Esophagus (tissue), 2 donors: Measurements from ENCODE around the gene TFR2. TPM values are rescaled to one million over a fixed set of nuclear protein-coding genes. Genes with fewer than 3 reads are reported as not detected.

Experiments
- H3K27ac ChIP-seq, 2 donors: one replicate each; pipeline ENCODE4 v1.5.1; 2013; ENCODE audit warnings: low read depth in 2 of 2, mild to moderate bottlenecking in 2 of 2, inconsistent platforms in 1 of 2, low read length in 1 of 2, moderate library complexity in 1 of 2
- H3K27me3 ChIP-seq, 2 donors: one replicate each; pipeline ENCODE4 v1.6.1; 2013; ENCODE audit warnings: low read length in 2 of 2, control low read depth in 1 of 2, mild to moderate bottlenecking in 1 of 2; ENCODE audit not compliant: insufficient read depth in 2 of 2, control insufficient read depth in 1 of 2
- H3K36me3 ChIP-seq, 2 donors: one replicate each; pipeline ENCODE4 v1.6.1; 2013; ENCODE audit warnings: low read length in 1 of 2; ENCODE audit not compliant: control insufficient read depth in 2 of 2, insufficient read depth in 2 of 2
- H3K4me1 ChIP-seq, 2 donors: one replicate each; pipeline ENCODE4 v1.6.1; 2013; ENCODE audit warnings: low read length in 1 of 2; ENCODE audit not compliant: control insufficient read depth in 2 of 2, insufficient read depth in 2 of 2
- H3K4me3 ChIP-seq, 2 donors: one replicate each; pipeline ENCODE4 v1.5.1; 2013; ENCODE audit warnings: low read length in 2 of 2, mild to moderate bottlenecking in 2 of 2, low read depth in 1 of 2, moderate library complexity in 1 of 2
- H3K9me3 ChIP-seq, 2 donors: one replicate each; pipeline ENCODE4 v1.6.1; 2013; ENCODE audit warnings: mild to moderate bottlenecking in 2 of 2, low read depth in 1 of 2, low read length in 1 of 2, moderate library complexity in 1 of 2; ENCODE audit not compliant: control insufficient read depth in 2 of 2, insufficient read depth in 1 of 2
- WGBS, 2 donors: extraction: QIAGEN DNeasy Blood & Tissue Kit; methylation state at CpG; one replicate each; pipeline ENCODE4 v1.1.7; 2013; 5-methylcytosine and 5-hydroxymethylcytosine counted together
- polyA plus RNA-seq, 2 donors: library from polyadenylated mRNA; stranded (reverse); fragments of 200-250 nt; gene quantifications; one replicate each; pipeline ENCODE4 v1.2.3, GENCODE V29; 2013
- donor health status: healthy with polysubstance abuse.
- donor health status: Bipolar disorder and iron deficiency.

Gene TFR2
- polyA plus RNA-seq, 2 donors, result 0.41 to 0.53 TPM

DNA sequence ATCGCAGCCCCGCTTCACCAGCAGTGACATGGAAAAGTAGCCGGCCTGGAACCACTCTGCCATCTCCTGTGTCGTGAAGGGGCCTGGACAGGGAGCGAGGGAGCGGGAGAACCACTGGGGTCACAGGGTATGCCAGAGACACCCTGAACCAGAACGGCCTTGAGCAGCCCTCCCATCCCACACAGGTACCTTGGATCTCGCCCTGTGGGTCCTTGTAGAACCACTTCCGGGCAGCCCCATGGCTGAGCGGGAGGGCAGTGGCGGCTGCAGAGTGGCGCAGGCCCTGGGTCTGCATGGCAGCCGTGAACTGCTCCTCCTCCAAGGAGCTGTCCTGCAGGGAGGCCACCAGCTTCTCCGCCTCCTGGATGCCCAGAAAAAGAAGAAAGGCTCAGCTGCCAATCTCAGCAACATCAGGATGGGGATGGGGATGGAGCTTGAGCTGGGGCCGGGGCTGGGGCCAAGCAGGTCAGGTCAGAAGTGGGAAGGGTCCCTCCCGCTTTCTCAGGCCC lies 43.2 kb upstream of the TFR2 start:
- Histone ChIP-seq H3K27ac (no peak overlapping the region), H3K4me3 (no peak overlapping the region), H3K4me1 (peaks cover 4 to 5% of the 10 kb centered on the region in 2 donors), H3K9me3 (no peaks in the 10 kb centered on the region), H3K27me3 (no peaks in the 10 kb centered on the region), H3K36me3 (peaks cover 13 to 73% of the 10 kb centered on the region in 2 donors)
- WGBS, 2 donors, result 93 to 94% methylated on average over 16 of the region's 16 CpGs

DNA sequence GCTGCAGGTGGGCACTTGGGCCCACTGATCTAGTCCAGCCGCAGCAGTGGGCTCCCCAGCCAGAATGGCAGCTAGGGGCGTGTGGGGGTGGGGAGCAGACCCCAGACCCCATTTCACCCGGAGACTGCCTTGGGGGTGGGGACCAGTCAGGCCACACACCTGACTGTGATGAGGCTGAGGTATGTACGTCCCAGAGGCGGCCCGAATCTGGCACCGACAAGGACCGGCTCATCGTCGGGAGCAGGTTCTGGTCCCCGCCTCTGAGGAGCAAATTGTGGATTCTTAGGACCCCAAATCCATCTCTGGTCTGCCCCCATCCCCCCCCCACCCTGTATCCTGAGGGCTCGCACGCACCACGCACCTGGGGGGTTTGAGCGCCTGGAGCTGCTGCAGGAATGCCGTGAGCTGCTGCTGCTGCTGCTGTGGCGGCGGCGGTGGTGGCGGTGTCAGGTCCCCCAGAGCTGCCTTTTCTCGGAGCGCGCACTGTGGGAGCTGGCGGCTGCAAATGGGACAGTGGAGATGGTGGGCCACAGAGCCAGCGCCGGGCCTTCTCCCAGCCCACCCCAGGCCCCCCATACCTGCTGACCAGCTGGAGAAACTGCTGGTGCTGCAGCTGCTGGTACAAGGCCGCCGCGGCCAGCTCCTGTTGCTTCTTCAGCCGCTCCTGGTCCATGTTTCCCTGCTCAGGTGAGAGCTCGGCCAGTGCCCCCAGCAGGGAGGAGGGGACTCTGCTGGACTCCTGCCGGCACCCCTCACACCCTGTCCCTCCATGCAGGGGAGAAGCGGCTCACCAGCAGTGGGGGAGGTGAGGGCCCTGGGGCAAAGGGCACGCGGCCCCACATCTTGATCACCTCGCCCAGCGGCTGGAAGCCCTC lies 42.5 kb upstream of the TFR2 start:
- Histone ChIP-seq H3K27ac (no peak overlapping the region), H3K36me3 (peaks cover 13 to 75% of the 10 kb centered on the region in 2 donors), H3K4me3 (no peak overlapping the region), H3K27me3 (no peaks in the 10 kb centered on the region), H3K9me3 (no peaks in the 10 kb centered on the region), H3K4me1 (peaks cover 5 to 9% of the 10 kb centered on the region in 2 donors)
- WGBS, 2 donors, result 90 to 92% methylated on average over 36 to 37 of the region's 37 CpGs

DNA sequence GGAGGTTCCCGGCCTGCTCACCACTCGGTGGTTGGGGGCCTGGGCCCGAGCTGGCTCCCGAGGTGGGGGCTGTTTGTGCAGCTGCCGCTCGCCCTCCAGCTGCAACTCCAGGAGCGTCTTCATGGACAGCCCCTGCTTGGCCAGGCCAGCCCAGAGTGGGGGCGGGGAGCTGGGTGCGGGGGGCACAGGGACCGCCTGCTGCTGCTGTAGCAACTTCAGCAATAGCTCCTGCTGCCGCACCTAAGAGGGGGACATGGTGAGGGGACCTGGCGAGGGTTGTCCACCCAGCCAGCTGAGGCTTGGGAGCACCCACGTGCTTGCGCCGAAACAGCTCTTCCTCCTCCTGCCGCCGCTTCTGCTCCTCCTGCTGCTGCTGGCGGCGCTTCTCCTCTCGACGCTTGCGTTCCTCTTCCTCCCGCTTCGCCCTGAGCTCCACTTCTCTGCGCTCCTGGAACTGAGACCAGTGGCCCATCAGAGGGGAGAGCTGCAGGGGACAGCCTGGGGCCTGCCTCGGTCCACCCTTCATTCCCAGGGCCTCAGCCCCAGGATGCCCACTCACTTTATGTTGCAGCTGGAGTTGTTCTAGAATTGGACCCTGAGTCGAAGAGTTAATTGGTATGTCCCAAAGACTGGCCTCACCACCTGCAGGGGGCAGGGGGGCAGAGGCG lies 41.8 kb upstream of the TFR2 start:
- H3K27ac ChIP-seq, result no peak overlapping the region
- H3K27me3 ChIP-seq, result no peaks in the 10 kb centered on the region
- H3K4me3 ChIP-seq, result no peak overlapping the region
- 83 to 85% methylated on average over 27 to 28 of the region's 28 CpGs for WGBS, 2 donors
- no peaks in the 10 kb centered on the region for H3K9me3 ChIP-seq
- H3K36me3 ChIP-seq, result peaks cover 14 to 77% of the 10 kb centered on the region in 2 donors
- peaks cover 5 to 9% of the 10 kb centered on the region in 2 donors for H3K4me1 ChIP-seq

DNA sequence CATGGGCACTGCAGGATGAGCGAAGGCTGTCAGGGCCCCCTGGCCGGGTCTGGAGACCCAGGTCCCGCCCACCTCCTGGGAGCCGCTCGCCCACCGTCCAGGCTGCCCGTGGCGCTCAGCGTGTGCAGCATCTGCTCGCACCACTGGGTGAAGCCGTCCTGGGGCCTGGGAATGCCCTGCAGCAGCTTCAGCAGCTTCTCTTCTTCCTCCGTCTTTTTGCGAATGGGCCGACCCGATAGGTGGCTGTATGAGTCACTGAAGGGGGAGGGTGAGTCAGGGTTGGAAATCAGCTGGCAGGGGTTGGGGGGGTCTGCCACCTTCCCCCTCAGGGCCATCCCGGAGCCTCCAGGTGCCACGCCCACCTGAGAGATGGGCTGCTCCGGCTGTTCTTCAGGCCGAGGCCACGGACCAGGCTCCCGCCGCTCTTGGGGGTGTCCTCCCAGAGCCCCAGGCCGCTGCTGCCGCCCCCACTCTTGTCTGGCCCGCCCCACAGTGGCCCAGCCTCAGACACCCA lies 40.9 kb upstream of the TFR2 start:
- Histone ChIP-seq H3K27me3 (no peaks in the 10 kb centered on the region), H3K4me1 (peaks cover 5 to 9% of the 10 kb centered on the region in 2 donors), H3K9me3 (no peaks in the 10 kb centered on the region), H3K27ac (no peak overlapping the region), H3K36me3 (peaks cover 22 to 78% of the 10 kb centered on the region in 2 donors), H3K4me3 (no peak overlapping the region)
- WGBS, 2 donors, result 55 to 70% methylated on average over 15 to 25 of the region's 25 CpGs

DNA sequence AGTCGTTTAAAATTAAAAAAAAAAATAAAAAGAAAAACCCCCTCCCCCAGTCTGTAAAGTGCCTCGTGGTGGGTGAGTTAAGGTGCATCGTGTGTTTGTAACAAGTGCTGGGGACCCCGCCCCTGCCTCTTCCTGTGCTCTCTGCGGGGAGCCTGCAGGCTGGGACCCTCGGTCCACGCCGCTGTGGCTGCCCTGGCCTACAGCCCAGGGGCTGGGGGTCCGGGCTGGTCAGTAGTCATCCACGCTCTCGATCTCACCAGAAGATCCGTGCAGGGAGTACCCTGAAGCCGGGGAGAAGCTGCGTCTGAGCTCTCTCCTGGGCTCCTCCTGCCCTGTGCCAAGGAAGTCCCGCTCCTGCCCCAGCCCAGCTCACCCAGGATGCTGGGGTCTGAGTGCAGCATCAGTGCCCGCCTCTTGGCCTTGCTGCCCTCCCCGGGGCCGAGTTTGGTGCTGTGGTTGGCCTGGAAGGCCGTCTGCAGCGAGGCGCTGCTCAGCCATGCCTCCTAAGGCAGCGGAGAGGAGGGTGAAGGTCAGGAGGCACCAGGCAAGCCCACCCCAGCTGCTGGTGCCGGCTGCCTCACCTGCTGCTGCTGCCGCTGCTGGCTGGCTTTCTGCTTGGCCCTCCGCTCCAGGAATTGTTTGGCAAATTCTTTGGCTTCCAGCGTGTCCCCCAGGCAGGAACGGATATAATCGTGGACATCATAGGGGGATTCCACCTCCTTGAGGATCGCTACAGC lies 40.3 kb upstream of the TFR2 start:
- Histone ChIP-seq H3K4me3 (no peak overlapping the region), H3K27me3 (no peaks in the 10 kb centered on the region), H3K4me1 (peaks cover 5 to 9% of the 10 kb centered on the region in 2 donors), H3K27ac (no peak overlapping the region), H3K36me3 (peaks cover 24 to 78% of the 10 kb centered on the region in 2 donors), H3K9me3 (no peaks in the 10 kb centered on the region)
- WGBS, 2 donors, result 76 to 79% methylated on average over 29 of the region's 29 CpGs

DNA sequence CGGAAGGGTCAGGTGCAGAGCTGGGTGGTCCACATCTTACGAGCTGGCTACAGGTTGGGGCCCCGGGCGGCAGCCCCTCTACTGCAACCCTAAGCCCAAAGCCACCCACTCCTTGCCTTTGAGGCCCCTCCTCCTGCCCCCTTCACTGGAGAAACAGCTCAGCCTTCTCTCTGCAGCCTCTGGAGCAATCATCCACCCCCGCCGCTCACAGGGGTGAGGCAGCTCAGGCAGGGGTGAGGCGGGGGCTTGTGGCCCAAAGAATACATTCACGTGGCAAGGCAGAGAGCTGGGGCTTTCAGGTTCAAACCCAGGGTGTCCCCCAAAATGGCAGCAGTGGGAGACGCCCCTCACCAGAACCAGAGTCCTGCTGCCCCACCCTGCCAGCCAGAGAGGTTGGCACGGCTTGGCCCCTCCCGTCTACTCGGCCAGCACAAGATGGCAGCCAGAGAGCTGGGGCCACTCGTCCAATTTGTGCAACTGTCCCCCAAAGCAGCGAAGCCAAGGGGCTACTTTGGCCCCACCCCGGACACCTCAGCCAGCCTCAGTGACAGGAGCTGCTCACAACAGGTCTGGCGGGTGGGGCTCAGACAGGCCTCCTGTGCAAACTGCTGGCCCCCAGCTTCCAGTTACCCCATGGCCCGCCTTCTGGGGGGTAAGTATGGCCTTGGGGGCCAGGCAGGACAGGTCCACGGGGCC lies 39.4 kb upstream of the TFR2 start:
- no peaks in the 10 kb centered on the region for H3K9me3 ChIP-seq
- H3K27me3 ChIP-seq, result no peaks in the 10 kb centered on the region
- peaks cover 8 to 10% of the 10 kb centered on the region in 2 donors for H3K4me1 ChIP-seq
- no peak overlapping the region for H3K4me3 ChIP-seq
- peak overlapping the region; percentile 58 to 79 for H3K27ac ChIP-seq
- H3K36me3 ChIP-seq, result peaks cover 21 to 72% of the 10 kb centered on the region in 2 donors
- WGBS, 2 donors, result 70 to 81% methylated on average over 18 of the region's 18 CpGs

DNA sequence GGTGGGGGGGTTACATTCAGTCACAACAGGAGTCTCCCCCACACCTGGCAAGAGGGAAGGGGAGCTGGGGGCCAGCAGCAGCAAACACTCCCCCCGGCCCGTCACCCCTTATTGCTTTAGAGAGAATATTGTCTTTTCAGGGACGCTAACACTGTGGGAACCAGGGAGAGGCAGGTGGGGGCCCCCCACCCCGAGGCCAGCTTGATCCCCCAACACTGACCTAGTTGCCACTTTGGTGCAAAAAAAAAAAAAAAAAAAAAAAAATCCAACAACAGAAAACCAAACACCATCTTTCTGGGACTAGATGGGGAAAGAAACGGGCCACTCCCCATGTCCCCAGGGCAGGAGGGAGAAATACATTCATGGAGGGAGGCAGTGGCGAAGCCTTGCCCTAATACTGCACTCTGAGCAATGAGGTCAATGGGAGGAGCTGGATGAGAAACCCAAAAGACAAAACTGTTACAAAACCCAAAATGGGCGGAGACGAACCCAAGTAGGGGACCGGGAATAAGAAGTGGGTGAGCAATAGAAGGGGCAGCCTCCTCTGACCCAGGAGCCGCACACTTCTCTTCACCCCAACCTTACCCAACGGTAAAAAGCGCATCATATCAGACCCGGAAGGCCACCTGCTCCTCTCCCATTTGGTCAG lies 38.7 kb upstream of the TFR2 start:
- Histone ChIP-seq H3K4me1 (peaks cover 8 to 10% of the 10 kb centered on the region in 2 donors), H3K36me3 (peaks cover 21 to 65% of the 10 kb centered on the region in 2 donors), H3K4me3 (no peak overlapping the region), H3K27me3 (no peaks in the 10 kb centered on the region), H3K9me3 (no peaks in the 10 kb centered on the region), H3K27ac (peak overlapping the region; percentile 58 to 79)
- WGBS, 2 donors, result 51 to 58% methylated on average over 13 of the region's 13 CpGs

DNA sequence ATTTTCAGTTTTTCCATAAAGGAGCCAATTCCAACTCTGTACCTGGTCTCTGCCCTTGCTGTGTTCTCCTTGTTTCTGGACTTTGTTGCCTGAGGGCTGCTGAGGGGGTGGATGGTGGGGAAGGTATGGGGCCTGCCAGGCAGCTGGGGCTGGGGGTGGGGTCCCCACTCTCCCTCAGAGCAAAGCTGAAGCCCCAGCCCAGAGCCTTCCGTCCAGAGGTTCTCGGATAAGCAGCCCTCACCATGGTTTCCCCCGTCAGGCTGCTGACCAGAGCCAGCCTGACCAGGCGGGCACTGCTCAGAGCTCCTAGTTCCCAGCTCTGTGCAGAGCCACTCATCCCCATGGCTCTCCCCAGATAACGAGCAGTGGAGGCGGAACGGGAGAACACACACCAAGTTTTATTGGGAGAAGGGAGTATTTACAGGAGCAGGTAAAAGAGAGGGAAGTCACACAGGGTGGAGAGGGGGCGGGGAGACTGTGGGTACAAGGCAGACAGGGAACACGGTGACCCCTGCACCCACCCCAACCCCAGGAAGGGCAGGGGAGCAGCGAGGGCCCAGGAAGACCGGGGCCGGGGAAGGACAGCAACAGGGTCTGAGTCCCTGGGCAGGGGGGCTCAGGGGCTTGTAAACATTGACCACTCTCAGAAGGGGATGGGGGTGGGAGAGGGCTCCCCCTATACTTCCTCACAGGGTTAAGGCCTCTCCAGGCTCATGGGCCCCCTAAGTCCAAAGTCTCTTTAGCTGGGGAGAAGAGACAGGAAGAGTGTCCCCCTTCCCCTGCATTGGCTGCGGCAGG lies 38.0 kb upstream of the TFR2 start:
- H3K27ac ChIP-seq, result peak overlapping the region; percentile 55 to 72
- peaks cover 21 to 58% of the 10 kb centered on the region in 2 donors for H3K36me3 ChIP-seq
- 66 to 77% methylated on average over 11 to 13 of the region's 13 CpGs for WGBS, 2 donors
- H3K27me3 ChIP-seq, result no peaks in the 10 kb centered on the region
- H3K9me3 ChIP-seq, result no peaks in the 10 kb centered on the region
- H3K4me1 ChIP-seq, result peaks cover 8 to 10% of the 10 kb centered on the region in 2 donors
- no peak overlapping the region for H3K4me3 ChIP-seq
